ENCODE results near the gene CHRM5. TPM values are rescaled to one million over a fixed set of nuclear protein-coding genes. Genes with fewer than 3 reads are reported as not detected.

Gene CHRM5
- not detected for total RNA-seq

GRCh38 chr15:33968224-33968623 is at the start of gene CHRM5:
CHRM5 (plus strand) TSS chr15:33968497; CDS start chr15:34062718, 94,221 bp downstream.
- intact Hi-C loops (cut with micrococcal nuclease): loop anchor here (10.0 kb wide), 1 partner anchor 673 kb away; no protein-coding TSS in a partner anchor
- no peaks in the 10 kb centered on the region for H3K9me3 Mint-ChIP-seq
- H3K36me3 Mint-ChIP-seq (ENCODE audit: low read depth): no peaks in the 10 kb centered on the region
- no peak within 1 kb of the TSS for H3K4me3 Mint-ChIP-seq
- no peaks in the 10 kb centered on the region for H3K27me3 Mint-ChIP-seq (ENCODE audit: low read depth)
- CTCF ChIA-PET: no interaction called here
- H3K4me1 Mint-ChIP-seq (ENCODE audit: low read depth): no peaks in the 10 kb centered on the region
- DNase-seq: no peak
- H3K27ac Mint-ChIP-seq: no peak within 1 kb of the TSS

GRCh38 chr15:33923446-33923845 is 44.9 kb upstream of the CHRM5 start:
- Mint-ChIP-seq H3K27me3 (ENCODE audit: low read depth) (no peaks in the 10 kb centered on the region), H3K27ac (no peak overlapping the region), H3K4me1 (ENCODE audit: low read depth) (no peaks in the 10 kb centered on the region), H3K9me3 (no peaks in the 10 kb centered on the region), H3K36me3 (ENCODE audit: low read depth) (no peaks in the 10 kb centered on the region), H3K4me3 (no peak overlapping the region)
- CTCF ChIA-PET: interaction anchor here (0.8 kb wide), 1 partner anchor 11 kb away, joined by 3 read pairs; no protein-coding TSS in a partner anchor
- DNase-seq: no peak
- intact Hi-C loops (cut with micrococcal nuclease): no loop called here

- intact Hi-C loops (cut with micrococcal nuclease): no loop called here
- Mint-ChIP-seq H3K4me1 (ENCODE audit: low read depth) (no peaks in the 10 kb centered on the region), H3K9me3 (no peaks in the 10 kb centered on the region), H3K27me3 (ENCODE audit: low read depth) (no peaks in the 10 kb centered on the region), H3K27ac (no peak overlapping the region), H3K4me3 (no peak overlapping the region), H3K36me3 (ENCODE audit: low read depth) (no peaks in the 10 kb centered on the region)
- no peak for DNase-seq
- CTCF ChIA-PET: no interaction called here
Observed at GRCh38 chr15:33926260-33926659, 42.0 kb upstream of the CHRM5 start.

- no peak for DNase-seq
- CTCF ChIA-PET: no interaction called here
- intact Hi-C loops (cut with micrococcal nuclease): no loop called here
- Mint-ChIP-seq H3K27me3 (ENCODE audit: low read depth) (no peaks in the 10 kb centered on the region), H3K9me3 (no peaks in the 10 kb centered on the region), H3K36me3 (ENCODE audit: low read depth) (no peaks in the 10 kb centered on the region), H3K4me1 (ENCODE audit: low read depth) (no peaks in the 10 kb centered on the region), H3K27ac (no peak overlapping the region), H3K4me3 (no peak overlapping the region)
Observed at GRCh38 chr15:33932734-33933133, 35.6 kb upstream of the CHRM5 start.

- Mint-ChIP-seq H3K4me1 (ENCODE audit: low read depth) (no peaks in the 10 kb centered on the region), H3K27me3 (ENCODE audit: low read depth) (no peaks in the 10 kb centered on the region), H3K36me3 (ENCODE audit: low read depth) (no peaks in the 10 kb centered on the region), H3K9me3 (no peaks in the 10 kb centered on the region), H3K4me3 (no peak overlapping the region), H3K27ac (no peak overlapping the region)
- CTCF ChIA-PET: no interaction called here
- no peak for DNase-seq
- intact Hi-C loops (cut with micrococcal nuclease): no loop called here
Observed at GRCh38 chr15:33934396-33934795, 33.9 kb upstream of the CHRM5 start.

GRCh38 chr15:33934921-33935320 is 33.4 kb upstream of the CHRM5 start:
- H3K4me3 Mint-ChIP-seq: no peak overlapping the region
- CTCF ChIA-PET: no interaction called here
- intact Hi-C loops (cut with micrococcal nuclease): no loop called here
- no peaks in the 10 kb centered on the region for H3K36me3 Mint-ChIP-seq (ENCODE audit: low read depth)
- no peak for DNase-seq
- H3K9me3 Mint-ChIP-seq: no peaks in the 10 kb centered on the region
- no peaks in the 10 kb centered on the region for H3K27me3 Mint-ChIP-seq (ENCODE audit: low read depth)
- H3K27ac Mint-ChIP-seq: no peak overlapping the region
- no peaks in the 10 kb centered on the region for H3K4me1 Mint-ChIP-seq (ENCODE audit: low read depth)

- DNase-seq: no peak
- peaks cover 2% of the 10 kb centered on the region for H3K36me3 Mint-ChIP-seq (ENCODE audit: low read depth)
- no peaks in the 10 kb centered on the region for H3K27me3 Mint-ChIP-seq (ENCODE audit: low read depth)
- no peaks in the 10 kb centered on the region for H3K9me3 Mint-ChIP-seq
- CTCF ChIA-PET: interaction anchor here (0.7 kb wide), 1 partner anchor 171 kb away, joined by 3 read pairs; no protein-coding TSS in a partner anchor
- no peak overlapping the region for H3K27ac Mint-ChIP-seq
- intact Hi-C loops (cut with micrococcal nuclease): no loop called here
- H3K4me3 Mint-ChIP-seq: no peak overlapping the region
- H3K4me1 Mint-ChIP-seq (ENCODE audit: low read depth): peaks cover 1% of the 10 kb centered on the region
Observed at GRCh38 chr15:33941279-33942063, 26.8 kb upstream of the CHRM5 start.

- CTCF ChIA-PET: no interaction called here
- Mint-ChIP-seq H3K27me3 (ENCODE audit: low read depth) (no peaks in the 10 kb centered on the region), H3K9me3 (no peaks in the 10 kb centered on the region), H3K4me3 (no peak overlapping the region), H3K27ac (no peak overlapping the region), H3K4me1 (ENCODE audit: low read depth) (peaks cover 1% of the 10 kb centered on the region), H3K36me3 (ENCODE audit: low read depth) (peaks cover 3% of the 10 kb centered on the region)
- intact Hi-C loops (cut with micrococcal nuclease): no loop called here
- DNase-seq: no peak
Observed at GRCh38 chr15:33946152-33946551, 22.1 kb upstream of the CHRM5 start.

GRCh38 chr15:33955945-33956344 is 12.4 kb upstream of the CHRM5 start:
- Mint-ChIP-seq H3K27me3 (ENCODE audit: low read depth) (no peaks in the 10 kb centered on the region), H3K4me3 (no peak overlapping the region), H3K9me3 (peaks cover 2% of the 10 kb centered on the region), H3K27ac (no peak overlapping the region), H3K36me3 (ENCODE audit: low read depth) (peaks cover 3% of the 10 kb centered on the region), H3K4me1 (ENCODE audit: low read depth) (peaks cover 9% of the 10 kb centered on the region)
- no peak for DNase-seq
- intact Hi-C loops (cut with micrococcal nuclease): loop anchor here (5.0 kb wide), 1 partner anchor 56 kb away; no protein-coding TSS in a partner anchor
- CTCF ChIA-PET: no interaction called here

GRCh38 chr15:33956397-33956796 is 11.9 kb upstream of the CHRM5 start:
- no peak for DNase-seq
- CTCF ChIA-PET: no interaction called here
- peaks cover 9% of the 10 kb centered on the region for H3K4me1 Mint-ChIP-seq (ENCODE audit: low read depth)
- no peak overlapping the region for H3K4me3 Mint-ChIP-seq
- no peak overlapping the region for H3K27ac Mint-ChIP-seq
- H3K9me3 Mint-ChIP-seq: peaks cover 2% of the 10 kb centered on the region
- H3K27me3 Mint-ChIP-seq (ENCODE audit: low read depth): no peaks in the 10 kb centered on the region
- H3K36me3 Mint-ChIP-seq (ENCODE audit: low read depth): peaks cover 3% of the 10 kb centered on the region
- intact Hi-C loops (cut with micrococcal nuclease): loop anchor here (5.0 kb wide), 1 partner anchor 56 kb away; no protein-coding TSS in a partner anchor

GRCh38 chr15:33959844-33960548 is 8.3 kb upstream of the CHRM5 start:
- no peak for DNase-seq
- peaks cover 2% of the 10 kb centered on the region for H3K36me3 Mint-ChIP-seq (ENCODE audit: low read depth)
- peaks cover 2% of the 10 kb centered on the region for H3K4me1 Mint-ChIP-seq (ENCODE audit: low read depth)
- intact Hi-C loops (cut with micrococcal nuclease): loop anchor here (5.0 to 10.0 kb wide), 3 partner anchors 52 to 873 kb away; no protein-coding TSS in a partner anchor
- no peaks in the 10 kb centered on the region for H3K9me3 Mint-ChIP-seq
- no peak overlapping the region for H3K27ac Mint-ChIP-seq
- CTCF ChIA-PET: interaction anchor here (1.1 kb wide), 1 partner anchor 17 kb away, joined by 4 read pairs; no protein-coding TSS in a partner anchor
- H3K4me3 Mint-ChIP-seq: no peak overlapping the region
- H3K27me3 Mint-ChIP-seq (ENCODE audit: low read depth): no peaks in the 10 kb centered on the region

- Mint-ChIP-seq H3K27me3 (ENCODE audit: low read depth) (no peaks in the 10 kb centered on the region), H3K27ac (no peak overlapping the region), H3K4me3 (no peak overlapping the region), H3K4me1 (ENCODE audit: low read depth) (peaks cover 2% of the 10 kb centered on the region), H3K36me3 (ENCODE audit: low read depth) (peaks cover 2% of the 10 kb centered on the region), H3K9me3 (no peaks in the 10 kb centered on the region)
- CTCF ChIA-PET: interaction anchor here (1.1 kb wide), 1 partner anchor 16 kb away, joined by 4 read pairs; no protein-coding TSS in a partner anchor
- intact Hi-C loops (cut with micrococcal nuclease): loop anchor here (5.0 to 10.0 kb wide), 2 partner anchors 666 to 873 kb away; no protein-coding TSS in a partner anchor
- no peak for DNase-seq
Observed at GRCh38 chr15:33960549-33960935, 7.8 kb upstream of the CHRM5 start.
